ENCODE measurements around the gene SRL.

- TF ChIP-seq EZH2 (IDR thresholded peaks at IDR 0.05; ENCODE audit: insufficient read depth, poor library complexity, severe bottlenecking) (no peak), EZH2phosphoT487 (IDR thresholded peaks at IDR 0.05; ENCODE audit: insufficient read depth, low read depth) (no peak)
These were observed 39.1 kb downstream of the SRL start for GRCh38 chr16:4202615-4203345.

Data from GM23248 (cell line).